Coronary artery (tissue), 2 donors: Measurements from ENCODE around the gene EFS.

Experiments used
- DNase-seq: peaks from one replicate; pipeline ENCODE4 v3.0.0-alpha.2; 2017; ENCODE audit warnings: low spot score
- H3K27ac ChIP-seq, 2 donors: fragments of 200-600 bp; sonication (generic); one replicate each; pipeline ENCODE4 v1.5.1; 2016 to 2019
- H3K4me3 ChIP-seq: fragments of 200-600 bp; sonication (generic); 2 replicates; pipeline ENCODE4 v1.5.1; 2016; ENCODE audit warnings: mild to moderate bottlenecking, moderate library complexity
- TF ChIP-seq, protein P1 (sequence below): fragments of 200-600 bp; sonication (generic); IDR thresholded peaks from one replicate; pipeline ENCODE4 v1.5.1; 2019; ENCODE audit warnings: antibody characterized with exemption

EFS gene

DNA sequence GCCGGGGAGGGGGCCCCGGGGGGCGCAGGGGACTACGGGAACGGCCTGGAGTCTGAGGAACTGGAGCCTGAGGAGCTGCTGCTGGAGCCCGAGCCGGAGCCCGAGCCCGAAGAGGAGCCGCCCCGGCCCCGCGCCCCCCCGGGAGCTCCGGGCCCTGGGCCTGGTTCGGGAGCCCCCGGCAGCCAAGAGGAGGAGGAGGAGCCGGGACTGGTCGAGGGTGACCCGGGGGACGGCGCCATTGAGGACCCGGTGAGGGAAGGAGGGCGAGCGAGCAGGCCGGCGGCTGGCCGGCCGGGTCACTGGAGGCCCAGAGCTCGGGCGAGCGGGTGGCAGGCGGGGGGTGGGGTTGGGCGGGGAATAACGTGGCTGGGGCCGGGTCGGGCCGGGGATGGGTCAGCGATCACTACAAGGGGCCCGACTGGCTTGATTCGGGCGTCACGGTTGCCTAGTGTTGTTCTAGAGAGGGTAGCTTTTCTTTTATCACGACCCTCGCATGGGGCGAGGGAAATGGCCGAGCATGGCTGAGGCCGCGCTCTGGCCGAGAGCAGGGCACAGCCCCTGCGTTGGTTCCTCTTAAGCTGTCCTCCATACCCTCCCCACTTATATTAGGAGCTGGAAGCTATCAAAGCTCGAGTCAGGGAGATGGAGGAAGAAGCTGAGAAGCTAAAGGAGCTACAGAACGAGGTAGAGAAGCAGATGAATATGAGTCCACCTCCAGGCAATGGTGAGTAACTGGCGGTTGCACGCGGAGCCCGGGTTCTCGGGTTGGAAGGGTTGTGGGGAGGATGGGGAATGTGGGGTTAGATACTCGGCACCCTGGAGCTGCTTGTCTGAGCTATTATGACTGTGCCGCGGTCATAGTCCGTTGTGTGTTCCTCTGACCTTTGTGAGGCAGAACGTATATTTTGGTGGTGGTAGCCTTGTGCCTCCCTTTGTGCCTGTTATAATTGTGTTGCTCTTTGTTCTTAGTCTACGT is 43.1 kb downstream of the EFS start:
- Histone ChIP-seq H3K27ac (peak overlapping the region; percentile 88 to 96), H3K4me3 (peak overlapping the region; percentile 81)
- TF ChIP-seq, protein P1, sequence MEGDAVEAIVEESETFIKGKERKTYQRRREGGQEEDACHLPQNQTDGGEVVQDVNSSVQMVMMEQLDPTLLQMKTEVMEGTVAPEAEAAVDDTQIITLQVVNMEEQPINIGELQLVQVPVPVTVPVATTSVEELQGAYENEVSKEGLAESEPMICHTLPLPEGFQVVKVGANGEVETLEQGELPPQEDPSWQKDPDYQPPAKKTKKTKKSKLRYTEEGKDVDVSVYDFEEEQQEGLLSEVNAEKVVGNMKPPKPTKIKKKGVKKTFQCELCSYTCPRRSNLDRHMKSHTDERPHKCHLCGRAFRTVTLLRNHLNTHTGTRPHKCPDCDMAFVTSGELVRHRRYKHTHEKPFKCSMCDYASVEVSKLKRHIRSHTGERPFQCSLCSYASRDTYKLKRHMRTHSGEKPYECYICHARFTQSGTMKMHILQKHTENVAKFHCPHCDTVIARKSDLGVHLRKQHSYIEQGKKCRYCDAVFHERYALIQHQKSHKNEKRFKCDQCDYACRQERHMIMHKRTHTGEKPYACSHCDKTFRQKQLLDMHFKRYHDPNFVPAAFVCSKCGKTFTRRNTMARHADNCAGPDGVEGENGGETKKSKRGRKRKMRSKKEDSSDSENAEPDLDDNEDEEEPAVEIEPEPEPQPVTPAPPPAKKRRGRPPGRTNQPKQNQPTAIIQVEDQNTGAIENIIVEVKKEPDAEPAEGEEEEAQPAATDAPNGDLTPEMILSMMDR = no peak
- DNase-seq = no peak

DNA sequence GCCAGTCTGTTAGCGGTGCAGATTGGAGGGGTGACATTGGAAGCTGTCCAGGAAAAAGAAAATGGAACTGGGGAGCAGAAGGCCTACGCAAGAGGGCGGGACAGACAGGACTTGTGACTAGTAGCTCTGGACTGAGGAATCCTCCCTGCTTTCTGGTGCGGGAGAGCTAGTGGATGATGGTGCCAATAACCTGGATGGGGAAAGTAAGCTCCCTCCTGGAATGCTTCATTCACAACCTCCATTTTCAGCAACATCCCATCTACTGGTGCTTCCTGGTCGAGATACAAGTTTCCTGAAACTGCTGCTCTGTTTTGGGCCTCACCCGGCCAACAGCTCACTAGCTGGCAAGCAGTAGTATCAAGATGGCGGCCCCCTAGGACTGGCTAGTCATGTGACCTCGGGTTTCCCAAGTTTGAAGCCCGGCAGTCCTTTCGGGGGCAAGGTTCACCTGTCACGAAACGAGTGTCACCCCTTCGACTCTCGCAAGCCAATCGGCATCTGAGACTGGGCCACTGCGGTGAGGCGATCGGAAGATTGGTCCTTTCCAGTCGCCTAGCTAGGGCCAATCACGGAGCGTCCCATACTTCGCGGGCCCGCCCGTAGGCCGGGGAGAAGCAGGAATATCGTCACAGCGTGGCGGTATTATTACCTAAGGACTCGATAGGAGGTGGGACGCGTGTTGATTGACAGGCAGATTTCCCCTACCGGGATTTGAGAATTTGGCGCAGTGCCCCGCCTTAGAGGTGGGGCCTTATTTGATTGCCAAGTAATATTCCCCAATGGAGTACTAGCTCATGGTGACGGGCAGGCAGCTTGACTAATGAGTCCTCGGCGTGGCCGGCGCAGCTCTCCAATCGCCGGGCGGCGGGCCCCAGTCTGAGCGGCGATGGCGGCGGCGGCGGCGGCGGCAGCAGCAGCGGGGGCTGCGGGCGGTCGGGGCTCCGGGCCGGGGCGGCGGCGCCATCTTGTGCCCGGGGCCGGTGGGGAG is 44.1 kb downstream of the EFS start, which contains the start of gene PABPN1:
PABPN1 (plus strand) TSS at position 874 of the 988 bp plus-strand sequence; CDS start at position 887, 13 bp downstream.
- H3K4me3 ChIP-seq = peak within 1 kb of the TSS; percentile 81
- peak; percentile 100 for DNase-seq
- H3K27ac ChIP-seq = peak within 1 kb of the TSS; percentile 91 to 96
- TF ChIP-seq, protein P1 = no peak

DNA sequence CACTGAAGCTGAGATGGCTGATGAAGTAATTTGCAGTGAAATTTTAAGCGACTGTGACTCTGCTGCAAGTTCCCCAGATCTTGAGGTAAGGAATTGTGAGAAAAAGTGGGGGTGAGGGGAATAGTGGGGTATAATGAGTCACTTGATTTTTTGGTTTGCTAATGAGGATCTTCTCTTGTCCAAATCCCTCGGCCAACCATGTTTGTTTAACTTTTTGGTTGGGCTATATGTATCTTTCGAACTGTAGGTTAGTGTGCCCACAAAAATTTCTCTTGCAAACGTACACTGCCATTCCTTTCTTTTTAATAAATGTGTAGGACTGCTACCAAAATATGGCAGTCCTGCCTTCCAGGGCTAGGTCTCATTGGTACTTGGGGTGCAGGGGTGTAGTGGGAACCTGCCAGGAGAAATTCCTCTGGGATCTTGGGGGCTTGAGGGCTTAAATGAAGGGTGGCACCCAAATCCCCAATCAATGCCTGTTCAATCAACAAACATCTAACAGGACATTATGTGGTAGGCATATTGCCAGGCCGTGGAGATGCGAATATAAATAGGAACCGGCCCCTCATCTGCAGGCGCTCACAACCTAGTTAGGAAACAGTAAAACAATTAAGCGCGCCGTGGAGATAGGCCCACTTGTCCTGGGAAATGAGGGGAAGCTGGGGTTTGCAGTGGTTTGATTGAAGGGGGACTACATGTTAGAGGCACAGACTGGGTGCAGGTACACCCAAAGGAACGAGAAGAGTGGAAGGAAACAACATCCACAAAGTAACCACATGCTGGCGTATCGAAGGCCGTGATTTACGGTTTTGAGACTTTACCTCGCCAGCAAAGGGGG is 45.0 kb downstream of the EFS start:
- no peak for DNase-seq
- Histone ChIP-seq H3K4me3 (peak overlapping the region; percentile 68), H3K27ac (peak overlapping the region; percentile 91 to 96)
- TF ChIP-seq, protein P1 = no peak

DNA sequence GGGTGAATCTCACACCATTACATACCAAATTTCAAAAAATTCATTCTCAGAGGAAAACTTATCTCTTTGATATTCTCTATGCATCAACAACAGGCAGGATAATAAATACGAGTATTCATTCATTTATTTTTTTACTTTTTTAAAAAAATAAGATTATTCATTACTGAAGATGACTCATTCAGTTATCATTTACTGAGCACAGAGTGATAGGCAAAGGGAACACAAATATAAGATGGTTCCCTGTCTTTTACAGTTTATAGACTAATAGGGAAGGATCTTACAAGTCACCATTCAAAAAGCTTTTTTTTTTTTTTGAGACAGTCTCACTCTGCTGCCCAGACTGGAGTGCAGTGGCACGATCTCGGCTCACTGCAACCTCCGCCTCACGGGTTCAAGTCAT is 48.7 kb downstream of the EFS start:
- TF ChIP-seq, protein P1 = no peak
- no peak for DNase-seq
- H3K4me3 ChIP-seq = no peak overlapping the region
- H3K27ac ChIP-seq = no peak overlapping the region

DNA sequence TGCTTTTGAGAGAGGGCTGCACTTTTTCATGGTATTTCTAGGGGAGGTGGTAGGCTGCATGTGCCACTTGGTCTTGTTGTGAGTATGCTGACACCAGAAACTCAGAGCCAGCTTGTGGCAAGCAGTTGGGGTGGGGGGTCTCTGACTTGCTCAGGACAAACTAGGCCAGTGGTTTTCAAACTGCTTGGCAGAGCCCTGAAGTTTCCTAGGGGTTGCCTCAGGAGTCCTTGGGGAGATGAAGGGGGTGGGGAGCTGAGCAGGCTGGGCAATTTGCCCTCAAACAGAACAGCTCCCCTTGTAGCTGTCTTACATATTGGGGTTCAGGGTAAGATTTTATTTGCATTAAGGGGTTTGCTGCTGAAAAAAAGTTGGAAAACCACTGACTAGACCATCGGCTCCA is 54.4 kb downstream of the EFS start:
- no peak overlapping the region for H3K27ac ChIP-seq
- no peak overlapping the region for H3K4me3 ChIP-seq
- no peak for DNase-seq
- TF ChIP-seq, protein P1 = no peak

DNA sequence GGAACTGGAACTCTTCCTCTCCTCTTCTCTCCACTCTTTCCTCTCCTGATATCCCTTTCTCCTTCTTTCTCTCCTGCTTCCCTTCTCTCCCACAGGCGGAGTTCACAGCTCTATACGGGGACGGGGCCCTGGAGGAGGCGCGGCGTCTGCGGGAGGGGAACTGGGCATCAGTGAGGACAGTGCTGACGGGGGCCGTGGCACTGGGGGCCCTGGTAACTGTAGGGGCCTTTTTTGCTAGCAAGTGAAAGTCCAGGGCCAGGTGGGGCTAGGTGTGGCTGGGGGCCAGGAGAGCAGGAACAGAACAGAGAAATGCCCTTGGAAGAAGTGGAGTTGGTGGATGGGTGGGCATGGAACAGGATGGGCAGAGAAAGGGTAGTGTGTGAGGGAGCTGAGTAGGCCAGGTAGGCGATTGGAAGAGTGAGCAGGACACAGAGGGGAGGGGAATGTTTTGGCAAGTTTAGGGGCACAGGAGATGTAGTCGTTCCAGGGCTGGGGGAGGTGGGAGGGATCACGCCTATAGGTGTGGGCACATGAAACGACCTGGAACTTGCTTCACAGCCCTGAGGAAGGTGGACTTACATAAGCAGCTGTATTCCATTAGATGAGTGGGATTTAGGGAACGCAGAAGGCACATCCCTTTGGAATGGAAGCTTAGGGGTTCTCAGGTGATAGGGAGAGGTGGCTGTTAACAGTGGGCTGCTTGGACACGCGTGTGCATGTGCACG is 56.1 kb downstream of the EFS start:
- TF ChIP-seq, protein P1 = no peak
- no peak for DNase-seq
- peak overlapping the region; percentile 77 for H3K4me3 ChIP-seq
- H3K27ac ChIP-seq = no peak overlapping the region
